BLaER1 treated with 17β-estradiol and CSF1 and Interleukin-3, amounts not matched to agents 10 nM and 100 nM (cell line): ENCODE measurements around the gene SOCS7.
A peak's percentile ranks its signal among the peaks of the same experiment; 100 is the strongest.

Experiments used
- H3K27ac ChIP-seq, 11 experiments: shearing (Covaris generic); formaldehyde crosslinking; 2 replicates each; pipeline ENCODE4 v1.8.1; 2022
- H3K27me3 ChIP-seq, 11 experiments: shearing (Covaris generic); formaldehyde crosslinking; 2 replicates each; pipeline ENCODE4 v1.8.1; 2022
- H3K36me3 ChIP-seq, 11 experiments: shearing (Covaris generic); formaldehyde crosslinking; 2 replicates each; pipeline ENCODE4 v1.8.1; 2022
- H3K4me1 ChIP-seq, 10 experiments: shearing (Covaris generic); formaldehyde crosslinking; 2 replicates each; pipeline ENCODE4 v1.8.1; 2022
- H3K4me2 ChIP-seq, 11 experiments: shearing (Covaris generic); formaldehyde crosslinking; 2 replicates each; pipeline ENCODE4 v1.8.1; 2022
- H3K4me3 ChIP-seq, 10 experiments: shearing (Covaris generic); formaldehyde crosslinking; 2 replicates each; pipeline ENCODE4 v1.8.1; 2022
- H3K9ac ChIP-seq, 11 experiments: shearing (Covaris generic); formaldehyde crosslinking; 2 replicates each; pipeline ENCODE4 v1.8.1; 2022
- H3K9me3 ChIP-seq, 11 experiments: shearing (Covaris generic); formaldehyde crosslinking; replicated peaks in 1 of 11; 2 replicates each; pipeline ENCODE4 v1.8.1; 2022
- H4K20me1 ChIP-seq, 11 experiments: shearing (Covaris generic); formaldehyde crosslinking; 2 replicates each; pipeline ENCODE4 v1.8.1; 2022
- Cebpa-rat ChIP-seq, 11 experiments: shearing (Covaris generic); IDR thresholded peaks; 2 replicates each; pipeline ENCODE4 v1.8.1; 2022

SOCS7 gene

GRCh38 chr17:38419508-38419981 lies 67.9 kb downstream of the SOCS7 start:
- no peak for TF ChIP-seq Cebpa-rat (IDR thresholded peaks at IDR 0.05)
- H3K9ac ChIP-seq = peak overlapping the region in 1 of 11 experiments; percentile 47; a peak in 1 of 22 replicates
- peaks cover 0 to 19% (median 0%) of the 10 kb centered on the region in 11 experiments; a peak in 2 of 22 replicates for H4K20me1 ChIP-seq
- H3K27ac ChIP-seq = no peak overlapping the region
- H3K27me3 ChIP-seq = peaks cover 29 to 46% (median 39%) of the 10 kb centered on the region in 11 experiments
- no peaks in the 10 kb centered on the region for H3K9me3 ChIP-seq
- H3K4me1 ChIP-seq = peaks cover 41 to 86% (median 79%) of the 10 kb centered on the region in 10 experiments
- H3K4me2 ChIP-seq = peak overlapping the region; percentile 41 to 99 (median 73); a peak in 21 of 22 replicates
- H3K4me3 ChIP-seq = peak overlapping the region in 4 of 10 experiments; percentile 40 to 59 (median 52); a peak in 7 of 20 replicates
- no peaks in the 10 kb centered on the region for H3K36me3 ChIP-seq

GRCh38 chr17:38420518-38420917 lies 68.9 kb downstream of the SOCS7 start:
- no peaks in the 10 kb centered on the region for H3K9me3 ChIP-seq
- H3K9ac ChIP-seq = peak overlapping the region in 1 of 11 experiments; percentile 3; a peak in 1 of 22 replicates
- peaks cover 29 to 46% (median 39%) of the 10 kb centered on the region in 11 experiments for H3K27me3 ChIP-seq
- H4K20me1 ChIP-seq = peaks cover 0 to 19% (median 0%) of the 10 kb centered on the region in 11 experiments; a peak in 2 of 22 replicates
- H3K36me3 ChIP-seq = no peaks in the 10 kb centered on the region
- TF ChIP-seq Cebpa-rat (IDR thresholded peaks at IDR 0.05) = no peak
- no peak overlapping the region for H3K4me3 ChIP-seq
- peak overlapping the region in 9 of 11 experiments; percentile 12 to 99 (median 73); a peak in 17 of 22 replicates for H3K4me2 ChIP-seq
- peaks cover 43 to 86% (median 80%) of the 10 kb centered on the region in 10 experiments for H3K4me1 ChIP-seq
- no peak overlapping the region for H3K27ac ChIP-seq

- H3K4me1 ChIP-seq = peaks cover 46 to 86% (median 80%) of the 10 kb centered on the region in 10 experiments
- H3K4me3 ChIP-seq = no peak overlapping the region
- peaks cover 0 to 19% (median 0%) of the 10 kb centered on the region in 11 experiments; a peak in 2 of 22 replicates for H4K20me1 ChIP-seq
- H3K27me3 ChIP-seq = peaks cover 29 to 46% (median 39%) of the 10 kb centered on the region in 11 experiments
- peak overlapping the region in 3 of 11 experiments; percentile 3 to 25 (median 12); a peak in 2 of 22 replicates for H3K9ac ChIP-seq
- no peak for TF ChIP-seq Cebpa-rat (IDR thresholded peaks at IDR 0.05)
- peak overlapping the region in 10 of 11 experiments; percentile 12 to 99 (median 70); a peak in 17 of 22 replicates for H3K4me2 ChIP-seq
- no peaks in the 10 kb centered on the region for H3K9me3 ChIP-seq
- H3K36me3 ChIP-seq = no peaks in the 10 kb centered on the region
- H3K27ac ChIP-seq = no peak overlapping the region
Measured at GRCh38 chr17:38421171-38421841, 69.7 kb downstream of the SOCS7 start.

- Histone ChIP-seq H3K27ac (no peak overlapping the region), H3K9ac (0 out of 22 replicates have a peak overlapping the region, but pooled peaks of 2 of the 11 experiments have one; percentile 12 to 15), H3K4me1 (peaks cover 55 to 86% (median 80%) of the 10 kb centered on the region in 10 experiments), H3K4me3 (no peak overlapping the region), H3K27me3 (peaks cover 29 to 43% (median 39%) of the 10 kb centered on the region in 11 experiments), H3K4me2 (peak overlapping the region in 8 of 11 experiments; percentile 12 to 99 (median 74); a peak in 13 of 22 replicates), H3K9me3 (no peaks in the 10 kb centered on the region), H3K36me3 (no peaks in the 10 kb centered on the region), H4K20me1 (peaks cover 0 to 19% (median 0%) of the 10 kb centered on the region in 11 experiments; a peak in 2 of 22 replicates)
- no peak for TF ChIP-seq Cebpa-rat (IDR thresholded peaks at IDR 0.05)
Measured at GRCh38 chr17:38421871-38422827, 70.5 kb downstream of the SOCS7 start.

- peaks cover 57 to 79% (median 74%) of the 10 kb centered on the region in 10 experiments for H3K4me1 ChIP-seq
- no peaks in the 10 kb centered on the region for H3K9me3 ChIP-seq
- H3K27me3 ChIP-seq = peaks cover 9 to 21% (median 19%) of the 10 kb centered on the region in 11 experiments
- H3K27ac ChIP-seq = peak overlapping the region in 5 of 11 experiments; percentile 7 to 55 (median 20); a peak in 6 of 22 replicates
- peaks cover 0 to 12% (median 7%) of the 10 kb centered on the region in 11 experiments; a peak in 19 of 22 replicates for H4K20me1 ChIP-seq
- H3K9ac ChIP-seq = peak overlapping the region in 8 of 11 experiments; percentile 19 to 49 (median 32); a peak in 9 of 22 replicates
- H3K4me3 ChIP-seq = peak overlapping the region in 3 of 10 experiments; percentile 11 to 21 (median 20); a peak in 1 of 20 replicates
- H3K36me3 ChIP-seq = no peaks in the 10 kb centered on the region
- TF ChIP-seq Cebpa-rat (IDR thresholded peaks at IDR 0.05) = no peak
- H3K4me2 ChIP-seq = peak overlapping the region; percentile 92 to 100 (median 98)
Measured at GRCh38 chr17:38424297-38424972, 72.8 kb downstream of the SOCS7 start.

- H3K36me3 ChIP-seq = no peaks in the 10 kb centered on the region
- peaks cover 3 to 15% (median 13%) of the 10 kb centered on the region in 11 experiments; a peak in 21 of 22 replicates for H3K27me3 ChIP-seq
- H4K20me1 ChIP-seq = peaks cover 0 to 18% (median 13%) of the 10 kb centered on the region in 11 experiments; a peak in 20 of 22 replicates
- peak overlapping the region in 9 of 11 experiments; percentile 14 to 49 (median 29); a peak in 11 of 22 replicates for H3K9ac ChIP-seq
- peak overlapping the region; percentile 92 to 100 (median 98) for H3K4me2 ChIP-seq
- no peaks in the 10 kb centered on the region for H3K9me3 ChIP-seq
- peaks cover 63 to 79% (median 74%) of the 10 kb centered on the region in 10 experiments for H3K4me1 ChIP-seq
- H3K4me3 ChIP-seq = peak overlapping the region in 3 of 10 experiments; percentile 11 to 21 (median 20); a peak in 4 of 20 replicates
- H3K27ac ChIP-seq = peak overlapping the region in 6 of 11 experiments; percentile 7 to 55 (median 18); a peak in 8 of 22 replicates
- no peak for TF ChIP-seq Cebpa-rat (IDR thresholded peaks at IDR 0.05)
Measured at GRCh38 chr17:38425031-38425430, 73.4 kb downstream of the SOCS7 start.

- Histone ChIP-seq H3K9me3 (no peaks in the 10 kb centered on the region), H3K4me2 (peak overlapping the region; percentile 92 to 100 (median 98)), H4K20me1 (peaks cover under 1 to 25% (median 20%) of the 10 kb centered on the region in 11 experiments; a peak in 21 of 22 replicates), H3K4me3 (no peak overlapping the region), H3K36me3 (no peaks in the 10 kb centered on the region; a peak in 1 of 22 replicates), H3K27me3 (peaks cover 0 to 9% (median 8%) of the 10 kb centered on the region in 11 experiments; a peak in 8 of 22 replicates), H3K27ac (peak overlapping the region in 2 of 11 experiments; percentile 48 to 55; a peak in 3 of 22 replicates), H3K4me1 (peaks cover 70 to 79% (median 74%) of the 10 kb centered on the region in 10 experiments), H3K9ac (no peak overlapping the region; a peak in 1 of 22 replicates)
- TF ChIP-seq Cebpa-rat (IDR thresholded peaks at IDR 0.05) = no peak
Measured at GRCh38 chr17:38425744-38426143, 74.1 kb downstream of the SOCS7 start.
